GM21515 (cell line): ENCODE measurements around the gene CLNS1A.
"Not testable (repeated sequence)": the region's sequence is repeated elsewhere in the genome, so short reads cannot be mapped to it uniquely, and the experiment has no call there.

Experiments
- ATAC-seq: cut with Tn5 transposase; IDR thresholded peaks from one replicate; pipeline ENCODE4 v1.9.1; 2021; ENCODE audit not compliant: unreplicated experiment

The CLNS1A gene

GRCh38 chr11:77619576-77620198 lies 17.9 kb downstream of the CLNS1A start:
- no peak for ATAC-seq

DNA sequence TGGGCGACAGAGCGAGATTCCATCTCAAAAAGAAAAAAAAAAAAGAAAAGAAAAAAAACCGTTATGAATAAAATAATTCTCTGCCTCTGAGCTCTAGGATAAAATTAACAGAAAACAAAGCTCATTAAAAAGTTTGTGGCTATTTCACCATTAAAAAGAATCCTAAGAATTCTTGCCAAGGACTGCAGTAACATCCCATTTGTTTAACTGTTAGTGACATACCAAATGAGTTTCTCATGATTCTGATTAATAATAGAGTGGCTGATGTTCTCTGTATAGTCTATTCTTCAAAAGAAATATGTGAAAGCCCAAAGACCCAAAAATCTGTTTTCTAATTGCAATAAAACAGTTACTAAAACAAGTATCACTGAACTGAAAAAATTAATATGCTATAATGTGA lies 19.7 kb downstream of the CLNS1A start:
- ATAC-seq, result no peak

GRCh38 chr11:77611921-77612320 lies 25.7 kb downstream of the CLNS1A start:
- no peak for ATAC-seq

- no peak for ATAC-seq
Observed at GRCh38 chr11:77609234-77609633, 28.4 kb downstream of the CLNS1A start.

GRCh38 chr11:77604281-77604680 lies 33.3 kb downstream of the CLNS1A start:
- no peak for ATAC-seq

- no peak for ATAC-seq
Observed at GRCh38 chr11:77602381-77603088, 35.1 kb downstream of the CLNS1A start.

DNA sequence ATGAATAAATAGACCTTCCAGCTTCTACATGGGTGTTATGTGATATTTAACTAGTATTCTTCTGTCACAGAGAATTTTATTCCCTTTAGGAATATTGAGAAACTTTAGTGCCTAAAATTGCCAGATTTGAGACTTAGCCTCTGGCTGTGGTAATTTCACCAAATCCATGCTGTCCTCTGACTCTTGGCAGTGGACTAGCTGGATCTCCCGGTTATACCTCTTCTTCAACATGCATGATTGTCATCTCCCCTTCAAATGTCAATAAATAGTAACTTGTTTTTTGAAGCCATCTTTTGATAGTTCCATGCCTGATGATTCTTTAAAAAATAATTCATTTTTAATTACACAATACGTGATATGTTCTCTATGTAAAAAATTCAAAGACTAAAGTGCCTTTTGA lies 39.4 kb downstream of the CLNS1A start:
- no peak for ATAC-seq

- ATAC-seq, result no peak
Observed at GRCh38 chr11:77596626-77597025, 41.0 kb downstream of the CLNS1A start.

DNA sequence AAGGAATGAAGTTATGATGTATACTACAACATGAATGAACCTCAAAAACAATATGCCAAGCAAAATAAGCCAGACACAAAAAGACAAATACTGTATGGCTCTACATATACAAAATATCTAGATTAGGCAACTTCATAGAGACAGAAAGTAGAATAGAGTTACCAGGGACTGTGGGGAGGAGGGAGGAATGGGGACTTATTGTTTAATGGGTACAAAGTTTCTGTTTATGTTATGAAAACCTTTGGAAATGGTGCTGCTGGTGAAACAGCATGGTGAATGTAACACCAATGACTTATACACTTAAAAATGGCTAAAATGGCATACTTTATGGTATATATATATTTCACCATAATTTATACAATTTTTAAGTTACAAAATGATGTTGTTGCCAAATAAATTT lies 43.7 kb downstream of the CLNS1A start:
- no peak for ATAC-seq

DNA sequence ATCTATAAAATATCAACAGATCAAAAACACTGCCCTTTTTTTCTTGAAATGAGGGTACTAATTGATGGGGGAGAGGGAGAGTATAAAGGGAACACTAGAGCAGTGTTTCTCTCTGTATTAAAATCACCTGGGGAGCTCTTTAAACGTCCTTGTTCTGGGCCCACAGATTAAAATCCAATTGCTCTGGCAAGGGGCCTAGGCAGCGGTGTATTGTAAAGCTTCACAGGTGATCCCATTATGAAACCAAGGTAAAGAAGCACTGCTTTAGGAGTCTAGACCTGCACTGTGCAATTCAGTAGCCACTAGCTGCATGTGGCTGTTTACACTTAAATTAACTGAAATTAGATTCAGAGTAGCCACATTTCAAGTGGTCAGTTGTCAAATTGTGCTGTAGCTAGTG lies 44.9 kb downstream of the CLNS1A start:
- no peak for ATAC-seq

- ATAC-seq, result no peak
Observed at GRCh38 chr11:77590194-77590782, 47.3 kb downstream of the CLNS1A start.

- ATAC-seq, result peak; percentile 83
Observed at GRCh38 chr11:77589521-77590193, 47.9 kb downstream of the CLNS1A start, which contains the start of gene AQP11. AQP11 (plus strand) TSS chr11:77589953; CDS start chr11:77589993, 40 bp downstream.

DNA sequence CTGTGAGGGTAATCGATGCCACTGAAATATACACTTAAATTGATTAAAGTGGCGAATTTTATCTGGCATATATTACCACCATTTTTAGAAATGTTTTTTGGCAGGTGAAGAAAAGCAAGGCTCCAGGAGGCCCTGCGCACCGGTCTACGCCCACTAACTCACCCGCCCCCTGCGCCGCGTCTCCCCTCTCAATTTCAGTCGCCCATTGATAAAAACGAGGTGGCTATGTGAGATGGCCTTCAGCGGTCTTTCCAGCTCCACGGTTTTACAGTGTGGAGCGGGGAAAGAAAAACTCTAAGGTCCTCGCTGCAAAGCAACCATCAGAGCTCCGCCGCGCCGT lies 48.4 kb downstream of the CLNS1A start:
- peak; percentile 20 for ATAC-seq

DNA sequence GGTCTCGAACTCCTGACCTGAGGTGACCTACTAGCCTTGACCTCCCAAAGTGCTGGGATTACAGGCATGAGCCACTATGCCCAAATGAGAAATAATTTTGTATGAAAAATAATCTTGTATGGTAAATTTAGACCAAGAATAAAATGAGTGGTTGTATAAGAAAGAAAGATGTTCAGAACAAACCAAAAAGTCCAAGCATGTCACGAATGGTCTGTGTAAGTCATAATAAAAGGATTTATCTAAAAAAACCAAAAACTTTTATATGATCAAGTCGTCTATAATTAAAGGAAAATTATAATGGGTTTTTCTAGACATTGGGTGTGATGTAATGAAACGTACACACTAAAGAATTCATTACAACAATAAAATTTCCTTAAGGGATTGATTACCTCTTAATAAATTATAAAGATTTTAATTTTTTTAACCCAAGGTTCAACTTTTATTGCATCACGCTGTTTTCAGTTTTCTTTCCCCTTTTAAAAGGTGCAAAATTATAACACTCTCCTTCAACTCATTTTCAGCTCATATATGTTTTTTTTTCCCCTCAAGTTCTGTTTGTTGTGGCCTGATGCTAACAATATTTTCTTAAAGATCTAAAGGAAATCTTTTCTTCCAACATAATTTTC lies 56.8 kb downstream of the CLNS1A start:
- no peak for ATAC-seq

GRCh38 chr11:77575428-77575827 lies 62.2 kb downstream of the CLNS1A start:
- ATAC-seq, result not testable (repeated sequence)

DNA sequence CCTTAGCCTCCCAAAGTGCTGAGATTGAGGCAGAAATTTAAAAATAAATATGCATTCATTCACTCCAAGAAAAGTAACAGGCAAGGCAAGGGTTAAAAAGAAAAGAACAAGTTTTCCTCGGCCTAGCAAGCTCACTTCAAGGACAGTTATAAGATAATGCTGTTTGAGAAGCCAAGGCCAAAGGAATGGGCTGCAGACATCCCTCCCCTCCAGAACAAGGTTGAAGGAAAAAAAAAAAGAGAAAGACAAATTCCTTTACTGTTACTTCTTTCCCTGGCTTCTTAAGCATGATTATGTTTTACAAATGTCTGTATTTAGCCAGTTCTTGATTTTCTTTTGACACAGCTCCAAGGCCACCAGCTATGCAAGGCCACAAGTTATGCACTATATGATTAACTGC lies 66.7 kb downstream of the CLNS1A start:
- ATAC-seq, result not testable (repeated sequence)

DNA sequence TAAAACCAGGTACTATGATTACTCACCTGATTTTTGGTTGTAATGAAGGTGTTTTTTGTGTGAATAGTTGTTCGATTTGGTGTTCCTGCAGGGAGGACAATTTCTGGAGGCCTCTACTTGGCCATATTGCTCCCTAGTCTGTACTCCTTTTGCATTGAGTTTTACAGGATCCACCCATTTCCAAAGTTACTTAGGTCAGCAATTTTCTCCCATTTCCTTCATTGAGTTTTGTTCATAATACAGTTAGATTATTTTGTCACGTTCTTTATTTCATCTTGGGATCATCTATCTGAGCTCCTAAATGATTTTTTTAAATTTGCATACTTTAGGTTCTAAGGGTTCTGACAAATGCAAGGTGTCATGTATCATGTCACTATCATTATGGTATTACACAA lies 67.9 kb downstream of the CLNS1A start:
- no peak for ATAC-seq

DNA sequence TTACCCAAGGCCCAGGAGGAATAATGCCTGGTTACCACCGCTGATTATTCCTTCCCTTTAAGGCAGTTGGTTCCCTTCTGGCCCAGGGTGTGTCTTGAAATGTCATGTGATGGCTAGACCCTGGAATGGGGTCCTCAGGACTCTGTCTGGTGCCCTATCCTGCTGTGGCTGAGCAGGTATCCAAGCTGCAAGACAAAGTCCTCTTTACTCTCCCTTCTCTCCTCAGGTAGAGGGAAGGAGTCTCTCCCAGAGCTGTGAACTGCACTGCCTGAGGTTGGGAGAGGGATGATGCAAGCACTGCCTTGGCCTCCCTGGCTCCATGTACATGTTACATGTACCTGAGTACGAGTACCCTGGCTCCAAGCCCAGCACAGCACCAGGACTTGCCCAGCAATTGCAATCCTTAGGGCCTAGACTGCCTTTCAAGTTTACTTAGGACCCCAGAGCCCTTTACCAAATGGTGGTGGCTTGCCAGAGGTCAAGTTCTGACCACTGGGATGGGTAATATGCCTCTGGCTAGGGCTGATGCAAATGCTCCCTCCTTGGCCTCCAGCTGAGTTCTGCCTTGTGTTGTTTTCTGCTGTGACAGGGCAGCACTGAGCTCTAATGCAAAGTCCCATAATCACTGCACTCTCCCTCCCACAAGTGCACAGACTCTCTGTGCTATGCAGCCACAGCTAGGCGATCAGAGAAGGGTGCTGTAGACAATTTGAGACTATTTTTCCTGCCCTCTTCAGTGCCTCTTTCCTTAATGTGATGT lies 68.5 kb downstream of the CLNS1A start:
- ATAC-seq, result no peak

- no peak for ATAC-seq
Observed at GRCh38 chr11:77568306-77568705, 69.3 kb downstream of the CLNS1A start.
